ENCODE measurements around the gene ZNF213.

ZNF213 gene

GRCh38 chr16:3187798-3188674, 53.2 kb downstream of the ZNF213 start, which contains the start of gene OR1F1 (continued):
- TF ChIP-seq PRDM1 (tag by site-specific recombination; IDR thresholded peaks at IDR 0.05) (peak; percentile 66), OVOL3 (tag by site-specific recombination; IDR thresholded peaks at IDR 0.05) (no peak), PRDM6 (tag by site-specific recombination; IDR thresholded peaks at IDR 0.05) (no peak), KLF1 (tag by site-specific recombination; IDR thresholded peaks at IDR 0.05) (peak; percentile 27), SP7 (tag by site-specific recombination; IDR thresholded peaks at IDR 0.05) (peak; percentile 88), ZNF544 (tag by site-specific recombination; IDR thresholded peaks at IDR 0.05) (no peak), KLF16 (tag by site-specific recombination; IDR thresholded peaks at IDR 0.05) (0 out of 2 replicates have a peak, but pooled peaks have one; percentile 32), PATZ1 (tag by site-specific recombination; IDR thresholded peaks at IDR 0.05) (peak; percentile 86), ZNF423 (tag by site-specific recombination; IDR thresholded peaks at IDR 0.05) (peak; percentile 84), ZBTB44 (tag by site-specific recombination; IDR thresholded peaks at IDR 0.05) (peak; percentile 18; the same call in 1 of the 2 replicates), ZNF654 (tag by site-specific recombination; IDR thresholded peaks at IDR 0.05; ENCODE audit: low read depth) (0 out of 2 replicates have a peak, but pooled peaks have one; percentile 7), ZSCAN4 (tag by site-specific recombination; IDR thresholded peaks at IDR 0.05) (peak; percentile 36; the same call in 1 of the 2 replicates), ZNF792 (tag by site-specific recombination; IDR thresholded peaks at IDR 0.05) (peak; percentile 82; the same call in 1 of the 2 replicates), ZNF558 (tag by site-specific recombination; IDR thresholded peaks at IDR 0.05) (peak; percentile 88), ZNF692 (tag by site-specific recombination; IDR thresholded peaks at IDR 0.05) (peak; percentile 88), ZNF610 (tag by site-specific recombination; IDR thresholded peaks at IDR 0.05; ENCODE audit: borderline replicate concordance) (peak; percentile 77), ZFP69B (tag by site-specific recombination; IDR thresholded peaks at IDR 0.05) (peak; percentile 83), ZNF621 (tag by site-specific recombination; IDR thresholded peaks at IDR 0.05) (no peak), ZNF561 (tag by site-specific recombination; IDR thresholded peaks at IDR 0.05; ENCODE audit: borderline replicate concordance) (peak; percentile 97), ZBTB17 (tag by site-specific recombination; IDR thresholded peaks at IDR 0.05) (peak; percentile 85), ZBTB1 (tag by site-specific recombination; IDR thresholded peaks at IDR 0.05) (0 out of 2 replicates have a peak, but pooled peaks have one; percentile 62), ZNF24 (tag by site-specific recombination; IDR thresholded peaks at IDR 0.05) (peak; percentile 89; the same call in 1 of the 2 replicates), TCF7L2 (IDR thresholded peaks at IDR 0.05; ENCODE audit: borderline replicate concordance, low read depth, low read length) (no peak), ZNF10 (tag by site-specific recombination; IDR thresholded peaks at IDR 0.05) (no peak), ZNF548 (tag by site-specific recombination; IDR thresholded peaks at IDR 0.05) (no peak), ZNF324 (tag by site-specific recombination; IDR thresholded peaks at IDR 0.05) (peak; percentile 89), ZBTB20 (tag by site-specific recombination; IDR thresholded peaks at IDR 0.05) (no peak; the same call in 1 of the 2 replicates), ZNF488 (tag by site-specific recombination; IDR thresholded peaks at IDR 0.05) (no peak), ZNF473 (tag by site-specific recombination; IDR thresholded peaks at IDR 0.05) (no peak), ZNF747 (tag by site-specific recombination; IDR thresholded peaks at IDR 0.05) (no peak), ZNF623 (tag by site-specific recombination; IDR thresholded peaks at IDR 0.05) (peak; percentile 41), ZBTB8A (tag by site-specific recombination; IDR thresholded peaks at IDR 0.05) (peak; percentile 78)

All from HEK293 (cell line).